K562 (cell line): ENCODE data around the gene DLG4. TPM values are rescaled to one million over a fixed set of nuclear protein-coding genes. Genes with fewer than 3 reads are reported as not detected.

ENCODE experiments used
- ATAC-seq: fragments of 200-7000 bp; cut with Tn5 transposase; 3 replicates; pipeline ENCODE4 v1.9.1; 2020; ENCODE audit warnings: moderate library complexity
- BruUV-seq: library from RNA; stranded (reverse); fragments of 400-500 nt; replicated peaks from 2 replicates; lab custom pipeline; 2021; lab: Mats Ljungman, UMichigan
- CTCF ChIA-PET: fragments of 300-600 bp; formaldehyde crosslinking; extraction: SDS; loops from one replicate; lab custom pipeline; 2021; ENCODE audit warnings: low intra/inter-chr PET ratio; lab: Yijun Ruan, JAX
- POLR2A ChIA-PET: fragments of 300-600, 350-650 bp; sonication (Branson Sonifier 250); formaldehyde crosslinking; extraction: SDS; loops from one replicate; lab custom pipeline; 2021; ENCODE audit warnings: antibody characterized with exemption, inconsistent platforms; lab: Yijun Ruan, JAX
- DNase-seq, 4 experiments: peaks; one replicate each; pipeline versions ENCODE4 v3.0.0 to v3.0.0-alpha.2; 2011 to 2018; ENCODE audit warnings: low spot score in 3 of 4, mixed read lengths in 3 of 4; ENCODE audit errors: extremely low read depth in 1 of 4
- FAIRE-seq: peaks from 2 replicates; lab custom pipeline; 2011; peaks lifted over from hg19 to GRCh38; lab: Jason Lieb, UNC
- H2AFZ ChIP-seq: 2 replicates; pipeline ENCODE4 v1.6.0; 2011; ENCODE audit warnings: low read depth, low read length, control low read depth, inconsistent platforms
- H3K27ac ChIP-seq: fragments of 200-600 bp; 3 replicates; pipeline ENCODE4 v1.8.0; 2011; ENCODE audit warnings: low read depth, mild to moderate bottlenecking, control low read depth, inconsistent platforms, low read length, moderate library complexity, mixed read lengths; ENCODE audit errors: extremely low read depth
- H3K27me3 ChIP-seq, 2 experiments: fragments of 300-600 bp in 1 of 2; 2 replicates in 1 of 2; 3 replicates in 1 of 2; pipeline versions ENCODE4 v1.6.0 to v1.8.0; 2011; ENCODE audit warnings: inconsistent platforms in 2 of 2, low read length in 2 of 2, mild to moderate bottlenecking in 1 of 2, mixed read lengths in 1 of 2, moderate library complexity in 1 of 2; ENCODE audit not compliant: control insufficient read depth in 2 of 2, insufficient read depth in 2 of 2
- H3K36me3 ChIP-seq: fragments of 300-600 bp; 3 replicates; pipeline ENCODE4 v1.8.0; 2011; ENCODE audit warnings: mild to moderate bottlenecking, low read length, inconsistent platforms; ENCODE audit not compliant: control insufficient read depth, insufficient read depth
- H3K4me1 ChIP-seq, 2 experiments: fragments of 200-600 bp in 1 of 2; replicated peaks in 1 of 2; 2 replicates in 1 of 2; 3 replicates in 1 of 2; pipeline versions ENCODE4 v1.5.1 to v1.8.0; 2011; ENCODE audit warnings: inconsistent platforms in 2 of 2, low read length in 2 of 2, mild to moderate bottlenecking in 1 of 2, mixed read lengths in 1 of 2, moderate library complexity in 1 of 2; ENCODE audit not compliant: control insufficient read depth in 2 of 2, insufficient read depth in 2 of 2
- H3K4me2 ChIP-seq: 2 replicates; pipeline ENCODE4 v1.6.1; 2011; ENCODE audit warnings: low read length, control low read depth, inconsistent platforms, mixed read lengths; ENCODE audit not compliant: insufficient read depth
- H3K4me3 ChIP-seq: fragments of 200-600 bp; sonication (generic), shearing (Covaris generic); 2 replicates; pipeline ENCODE4 v1.5.1; 2016; ENCODE audit warnings: control low read depth, inconsistent platforms
- H3K79me2 ChIP-seq: fragments of 200-600 bp; 3 replicates; pipeline ENCODE4 v1.8.0; 2011; ENCODE audit warnings: low read length, inconsistent platforms; ENCODE audit not compliant: control insufficient read depth, insufficient read depth
- H3K9ac ChIP-seq, 2 experiments: 2 replicates each; pipeline versions ENCODE4 v1.6.0 to v1.6.1; 2011; ENCODE audit warnings: low read depth in 2 of 2, low read length in 2 of 2, control low read depth in 1 of 2, inconsistent platforms in 1 of 2, mild to moderate bottlenecking in 1 of 2, mixed read lengths in 1 of 2; ENCODE audit not compliant: insufficient read depth in 1 of 2
- H3K9me1 ChIP-seq: one replicate; pipeline ENCODE4 v1.6.0; 2011; ENCODE audit warnings: inconsistent platforms, mild to moderate bottlenecking, low read length, moderate library complexity; ENCODE audit not compliant: control insufficient read depth, insufficient read depth
- H3K9me3 ChIP-seq: replicated peaks from 2 replicates; pipeline ENCODE4 v1.5.1; 2011; ENCODE audit warnings: low read depth, low read length, inconsistent platforms; ENCODE audit not compliant: control insufficient read depth, insufficient read depth
- H4K20me1 ChIP-seq: replicated peaks from 2 replicates; pipeline ENCODE4 v1.6.1; 2011; ENCODE audit warnings: low read length, inconsistent platforms, mixed read lengths; ENCODE audit not compliant: control insufficient read depth, insufficient read depth
- BCL6 ChIP-seq: fragments of 250-450 bp; sonication (Bioruptor Pico); IDR thresholded peaks from 2 replicates; pipeline ENCODE4 v1.4.0; 2020
- POLR2G ChIP-seq: fragments of 200-400 bp; formaldehyde crosslinking; IDR thresholded peaks from 2 replicates; pipeline ENCODE4 v1.6.1; 2017; ENCODE audit warnings: low read depth, mild to moderate bottlenecking, antibody characterized with exemption, low read length, moderate library complexity
- RBFOX2 ChIP-seq: fragments of 200-400 bp; formaldehyde crosslinking; IDR thresholded peaks from 2 replicates; pipeline ENCODE4 v1.6.1; 2017; ENCODE audit warnings: low read depth, mild to moderate bottlenecking, low read length, moderate library complexity
- WGBS: fragments of 100-300 bp; shearing (Covaris generic); methylation state at CpG from one replicate; pipeline ENCODE4 v1.1.6; 2016; ENCODE audit warnings: low coverage, mixed read lengths; ENCODE audit not compliant: insufficient coverage; ENCODE audit errors: missing lambda C conversion rate; 5-methylcytosine and 5-hydroxymethylcytosine counted together
- in situ Hi-C: fragments of 300-500 bp; cut with MboI; formaldehyde crosslinking; loops from 4 replicates; pipeline ENCODE4 v1.15.0; 2018; ENCODE audit warnings: inconsistent platforms, mixed read lengths
- intact Hi-C: fragments of 100-400 bp; cut with micrococcal nuclease; formaldehyde crosslinking; loops from 2 replicates; pipeline ENCODE4 v1.14.2; 2022
- polyA plus RNA-seq, 8 experiments: library from polyadenylated mRNA; depleted of rRNA in 4 of 8; stranded (reverse) in 5 of 8; unstranded in 3 of 8; fragments of >200 nt; fragmentation: Nextera tagmentation in 2 of 8; fragmentation: Illumina TruSeq in 1 of 8; extraction: Ambion mirVana in 2 of 8; extraction: Trizol in 1 of 8; gene quantifications; 2 replicates each; pipeline versions ENCODE4 v1.2.1 to v1.2.3, GENCODE V29; 2011 to 2014; ENCODE audit warnings: inconsistent platforms in 1 of 8, missing spikeins in 1 of 8
- total RNA-seq, 7 experiments: library from RNA; depleted of rRNA in 6 of 7; stranded (reverse); fragments of >200 nt in 6 of 7; fragmentation: Illumina TruSeq in 2 of 7; extraction: Trizol in 2 of 7; gene quantifications; 2 replicates each; pipeline versions ENCODE4 v1.2.1 to v1.2.3, GENCODE V29; 2011 to 2021; ENCODE audit warnings: low replicate concordance in 1 of 7
- TF ChIP-seq, protein P1 (sequence below): sonication (generic); formaldehyde crosslinking; IDR thresholded peaks from 2 replicates; pipeline ENCODE4 v1.8.0; 2022; ENCODE audit warnings: mild to moderate bottlenecking, missing genetic modification reagents

The DLG4 gene
- total and polyA plus RNA-seq, 9 of the 15 experiments (the other 6 are each of a cell fraction or from before 2014, with no cell fraction given) = 0.03 to 12.0 (median 4.1) TPM

DNA sequence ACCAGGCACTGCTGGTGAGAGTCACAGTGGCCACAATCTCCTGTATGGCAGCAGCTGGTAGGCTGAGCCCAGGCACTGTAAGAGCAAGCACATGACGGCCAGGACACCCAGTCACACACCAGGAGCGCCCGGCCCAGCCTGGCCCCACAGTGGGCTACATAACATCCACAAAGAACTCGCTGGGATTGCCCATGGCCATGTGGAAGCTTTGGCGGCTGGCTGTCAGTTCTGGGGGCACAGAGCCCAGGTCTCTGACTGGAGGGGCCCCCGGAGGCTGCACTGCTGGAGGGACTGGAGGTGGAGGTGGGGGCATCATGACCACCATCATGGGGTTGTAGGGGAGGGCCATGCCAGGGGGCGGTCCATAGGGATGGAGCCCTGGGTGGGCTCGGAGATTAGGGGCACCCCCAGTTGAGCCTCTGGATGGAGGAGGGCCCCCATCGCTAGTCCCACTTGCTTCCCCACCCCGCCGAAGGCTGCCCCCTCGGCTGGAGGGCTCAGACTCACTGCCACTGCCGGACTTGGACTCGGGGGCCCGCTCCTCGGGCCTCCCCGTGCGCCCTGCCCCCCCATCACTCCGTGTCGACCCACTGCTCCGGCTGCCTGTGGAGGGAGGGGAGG is 6.2 kb upstream of the DLG4 start:
- in situ Hi-C loops = no loop called here
- POLR2A ChIA-PET = interaction anchor here (0.8 to 7.7 kb wide), 2 partner anchors 9 to 39 kb away, joined by 3 to 73 read pairs; partner anchors contain the start of gene DVL2
- ATAC-seq = no peak

More for the DNA sequence above, 6.2 kb upstream of the DLG4 start:
- peaks cover 14% of the 10 kb centered on the region for H3K79me2 ChIP-seq
- H3K9ac ChIP-seq = no peak overlapping the region
- H3K27me3 ChIP-seq = no peaks in the 10 kb centered on the region
- peaks cover 3% of the 10 kb centered on the region for H3K9me1 ChIP-seq
- H3K4me3 ChIP-seq = no peak overlapping the region
- peaks cover 6 to 37% of the 10 kb centered on the region in 2 experiments; a peak in 4 of 5 replicates for H3K4me1 ChIP-seq
- FAIRE-seq (no peak), DNase-seq (no peak)
- TF ChIP-seq, protein P1, sequence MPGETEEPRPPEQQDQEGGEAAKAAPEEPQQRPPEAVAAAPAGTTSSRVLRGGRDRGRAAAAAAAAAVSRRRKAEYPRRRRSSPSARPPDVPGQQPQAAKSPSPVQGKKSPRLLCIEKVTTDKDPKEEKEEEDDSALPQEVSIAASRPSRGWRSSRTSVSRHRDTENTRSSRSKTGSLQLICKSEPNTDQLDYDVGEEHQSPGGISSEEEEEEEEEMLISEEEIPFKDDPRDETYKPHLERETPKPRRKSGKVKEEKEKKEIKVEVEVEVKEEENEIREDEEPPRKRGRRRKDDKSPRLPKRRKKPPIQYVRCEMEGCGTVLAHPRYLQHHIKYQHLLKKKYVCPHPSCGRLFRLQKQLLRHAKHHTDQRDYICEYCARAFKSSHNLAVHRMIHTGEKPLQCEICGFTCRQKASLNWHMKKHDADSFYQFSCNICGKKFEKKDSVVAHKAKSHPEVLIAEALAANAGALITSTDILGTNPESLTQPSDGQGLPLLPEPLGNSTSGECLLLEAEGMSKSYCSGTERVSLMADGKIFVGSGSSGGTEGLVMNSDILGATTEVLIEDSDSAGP (CRISPR knock-in tag) = no peak
- peak; percentile 55 for TF ChIP-seq RBFOX2
- peak; percentile 58 for TF ChIP-seq POLR2G
- no peak for TF ChIP-seq BCL6
- H4K20me1 ChIP-seq = peaks cover 4% of the 10 kb centered on the region
- H3K36me3 ChIP-seq = peaks cover 99% of the 10 kb centered on the region; the same call in 2 of the 3 replicates
- no peak overlapping the region for H2AFZ ChIP-seq
- H3K4me2 ChIP-seq = no peak overlapping the region
- CTCF ChIA-PET = no interaction called here
- H3K9me3 ChIP-seq = no peaks in the 10 kb centered on the region
- no peak overlapping the region for H3K27ac ChIP-seq
- intact Hi-C loops = no loop called here
- 87% methylated on average over 7 of the region's 21 CpGs for WGBS
- BruUV-seq = no TSS peak
